SU-DHL-6 (cell line): Measurements from ENCODE around the gene OR2F2.

Source experiments
- EZH2phosphoT487 ChIP-seq: fragments of 200-600 bp; sonication (generic), shearing (Covaris generic); conservative IDR thresholded peaks from 2 replicates; pipeline ENCODE4 v1.6.1; 2018; ENCODE audit warnings: mild to moderate bottlenecking, antibody characterized with exemption, low read length, moderate library complexity, mixed read lengths
- TF ChIP-seq, protein P1 (sequence below): fragments of 200-600 bp; sonication (generic); IDR thresholded peaks from one replicate; pipeline ENCODE4 v1.5.1; 2017; ENCODE audit warnings: antibody characterized with exemption, mild to moderate bottlenecking, low read length, moderate library complexity; ENCODE audit not compliant: insufficient read depth, poor library complexity, severe bottlenecking

DNA sequence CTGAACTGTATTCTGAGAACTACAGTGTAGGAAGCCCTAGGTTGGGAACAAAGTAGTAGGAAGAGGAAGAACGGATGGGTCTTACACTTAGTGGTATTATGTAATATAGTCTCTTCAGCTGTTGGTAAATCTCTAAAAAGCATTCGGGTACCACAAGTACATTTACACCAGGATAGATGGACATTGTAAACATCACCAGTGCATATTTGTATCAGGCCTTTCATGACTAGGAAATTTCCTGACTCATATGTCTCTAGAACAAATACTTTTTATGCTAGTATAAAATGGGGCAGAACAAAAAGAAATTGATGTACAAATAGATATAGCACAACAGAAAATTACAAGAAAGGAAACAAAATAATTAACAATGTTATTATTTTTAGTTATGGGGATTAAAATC is 43.6 kb downstream of the OR2F2 start:
- TF ChIP-seq, protein P1, sequence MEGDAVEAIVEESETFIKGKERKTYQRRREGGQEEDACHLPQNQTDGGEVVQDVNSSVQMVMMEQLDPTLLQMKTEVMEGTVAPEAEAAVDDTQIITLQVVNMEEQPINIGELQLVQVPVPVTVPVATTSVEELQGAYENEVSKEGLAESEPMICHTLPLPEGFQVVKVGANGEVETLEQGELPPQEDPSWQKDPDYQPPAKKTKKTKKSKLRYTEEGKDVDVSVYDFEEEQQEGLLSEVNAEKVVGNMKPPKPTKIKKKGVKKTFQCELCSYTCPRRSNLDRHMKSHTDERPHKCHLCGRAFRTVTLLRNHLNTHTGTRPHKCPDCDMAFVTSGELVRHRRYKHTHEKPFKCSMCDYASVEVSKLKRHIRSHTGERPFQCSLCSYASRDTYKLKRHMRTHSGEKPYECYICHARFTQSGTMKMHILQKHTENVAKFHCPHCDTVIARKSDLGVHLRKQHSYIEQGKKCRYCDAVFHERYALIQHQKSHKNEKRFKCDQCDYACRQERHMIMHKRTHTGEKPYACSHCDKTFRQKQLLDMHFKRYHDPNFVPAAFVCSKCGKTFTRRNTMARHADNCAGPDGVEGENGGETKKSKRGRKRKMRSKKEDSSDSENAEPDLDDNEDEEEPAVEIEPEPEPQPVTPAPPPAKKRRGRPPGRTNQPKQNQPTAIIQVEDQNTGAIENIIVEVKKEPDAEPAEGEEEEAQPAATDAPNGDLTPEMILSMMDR = no peak
- no peak for TF ChIP-seq EZH2phosphoT487
